Erythroblast (primary cell): ENCODE results near the gene CRCP.

Source experiments
- GATA1 ChIP-seq: IDR thresholded peaks from 2 replicates; pipeline ENCODE4 v1.6.1; 2011; ENCODE audit warnings: low read depth, mild to moderate bottlenecking, control low read depth, low read length, moderate library complexity
- POLR2A ChIP-seq: IDR thresholded peaks from 2 replicates; pipeline ENCODE4 v1.6.1; 2011; ENCODE audit warnings: mild to moderate bottlenecking, low read length

DNA sequence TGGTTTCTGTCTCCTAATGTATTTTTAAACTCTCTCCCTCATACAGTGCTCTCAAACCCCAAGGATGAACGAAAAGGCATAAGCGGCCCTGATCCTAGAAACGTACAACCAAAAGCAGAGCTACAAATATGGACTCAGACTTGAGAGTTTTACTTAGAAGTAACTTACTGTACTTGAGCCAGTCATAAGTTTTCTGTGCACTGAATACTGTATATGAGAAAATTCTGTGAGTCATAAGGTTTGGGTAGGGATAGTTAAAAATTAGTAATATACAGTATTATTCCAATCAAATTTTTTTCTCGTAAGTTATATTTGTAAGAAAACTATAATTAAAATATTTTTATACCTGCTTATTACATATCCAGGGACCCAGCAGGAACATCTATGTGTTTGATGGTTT is 44.9 kb upstream of the CRCP start:
- TF ChIP-seq POLR2A (no peak), GATA1 (no peak)
